PC-3 (cell line): ENCODE results near the gene EXOSC5. TPM values are rescaled to one million over a fixed set of nuclear protein-coding genes. Genes with fewer than 3 reads are reported as not detected.

Experiments used
- ATAC-seq: fragments of 200-7000 bp; cut with Tn5 transposase; 2 replicates; pipeline ENCODE4 v1.9.1; 2020; ENCODE audit warnings: mild to moderate bottlenecking, moderate library complexity
- BruUV-seq: library from RNA; stranded (reverse); fragments of 400-500 nt; replicated peaks from 2 replicates; lab custom pipeline; 2021; lab: Mats Ljungman, UMichigan
- CTCF ChIA-PET: fragments of 300-600 bp; sonication (Branson Sonifier 250); formaldehyde crosslinking; loops from one replicate; lab custom pipeline; 2022; ENCODE audit warnings: antibody characterized with exemption; lab: Charles Lee
- POLR2A ChIA-PET: fragments of 300-600 bp; sonication (Branson Sonifier 250); formaldehyde crosslinking; loops from one replicate; lab custom pipeline; 2022; ENCODE audit warnings: antibody characterized with exemption; ENCODE audit not compliant: unreplicated experiment; lab: Charles Lee
- DNase-seq: peaks from one replicate; pipeline ENCODE4 v3.0.0-alpha.2; 2015
- H2AFZ ChIP-seq: fragments of 300-600 bp; sonication (generic); 2 replicates; pipeline ENCODE4 v1.6.0; 2016; ENCODE audit warnings: antibody characterized with exemption, low read length
- H3F3A ChIP-seq: fragments of 300-600 bp; sonication (generic); one replicate; pipeline ENCODE4 v1.6.0; 2017; ENCODE audit warnings: antibody characterized with exemption, low read length, control low read depth, mild to moderate bottlenecking; ENCODE audit not compliant: unreplicated experiment
- H3K27ac ChIP-seq: fragments of 300-600 bp; sonication (generic); 2 replicates; pipeline ENCODE4 v1.5.1; 2016; ENCODE audit warnings: mild to moderate bottlenecking, low read length
- H3K27me3 ChIP-seq: fragments of 300-600 bp; sonication (generic); 2 replicates; pipeline ENCODE4 v1.6.1; 2016; ENCODE audit warnings: low read length, mixed read lengths
- H3K36me3 ChIP-seq: fragments of 300-600 bp; sonication (generic); 2 replicates; pipeline ENCODE4 v1.6.1; 2016; ENCODE audit warnings: low read depth, mixed run types, low read length, mixed read lengths
- H3K4me1 ChIP-seq: fragments of 300-600 bp; sonication (generic); 2 replicates; pipeline ENCODE4 v1.5.1; 2016; ENCODE audit warnings: low read length; ENCODE audit not compliant: insufficient read depth
- H3K4me2 ChIP-seq: fragments of 300-600 bp; sonication (generic); 2 replicates; pipeline ENCODE4 v1.6.0; 2016; ENCODE audit warnings: low read length
- H3K4me3 ChIP-seq: fragments of 300-600 bp; sonication (generic); 2 replicates; pipeline ENCODE4 v1.5.1; 2016; ENCODE audit warnings: mild to moderate bottlenecking, low read length, mixed read lengths
- H3K79me2 ChIP-seq: fragments of 300-600 bp; sonication (generic); 2 replicates; pipeline ENCODE4 v1.6.1; 2017; ENCODE audit warnings: low read length, mixed read lengths
- H3K9ac ChIP-seq: fragments of 300-600 bp; sonication (generic); 2 replicates; pipeline ENCODE4 v1.6.0; 2016; ENCODE audit warnings: mild to moderate bottlenecking, low read length
- H3K9me2 ChIP-seq: fragments of 300-600 bp; sonication (generic); replicated peaks from 2 replicates; pipeline ENCODE4 v1.6.1; 2016; ENCODE audit warnings: mixed run types, low read length, mixed read lengths
- H3K9me3 ChIP-seq: fragments of 300-600 bp; sonication (generic); 2 replicates; pipeline ENCODE4 v1.6.1; 2016; ENCODE audit warnings: low read length, mixed read lengths
- H4K20me1 ChIP-seq: fragments of 300-600 bp; sonication (generic); 2 replicates; pipeline ENCODE4 v1.6.1; 2016; ENCODE audit warnings: low read length, mixed read lengths
- EZH2 ChIP-seq: fragments of 300-600 bp; sonication (generic); IDR thresholded peaks from one replicate; pipeline ENCODE4 v1.6.1; 2017; ENCODE audit warnings: antibody characterized with exemption, mild to moderate bottlenecking, low read length; ENCODE audit not compliant: unreplicated experiment
- EZH2phosphoT487 ChIP-seq: fragments of 300-600 bp; sonication (generic); IDR thresholded peaks from 2 replicates; pipeline ENCODE4 v1.6.1; 2018; ENCODE audit warnings: mild to moderate bottlenecking, antibody characterized with exemption, low read length, borderline replicate concordance
- intact Hi-C: fragments of 100-400 bp; cut with micrococcal nuclease; formaldehyde crosslinking; loops from 2 replicates; pipeline ENCODE4 v1.9.0; 2023
- total RNA-seq: library from RNA; depleted of rRNA; stranded (reverse); fragments of >200 nt; gene quantifications from 2 replicates; pipeline ENCODE4 v1.2.3, GENCODE V29; 2014
- TF ChIP-seq, protein P1 (sequence below): fragments of 300-600 bp; sonication (generic); conservative IDR thresholded peaks from 2 replicates; pipeline ENCODE4 v1.5.1; 2017; ENCODE audit warnings: antibody characterized with exemption, low read depth, mild to moderate bottlenecking, low read length

The EXOSC5 gene
- total RNA-seq, 1 experiment from 2014 or later, result 40.8 TPM

DNA sequence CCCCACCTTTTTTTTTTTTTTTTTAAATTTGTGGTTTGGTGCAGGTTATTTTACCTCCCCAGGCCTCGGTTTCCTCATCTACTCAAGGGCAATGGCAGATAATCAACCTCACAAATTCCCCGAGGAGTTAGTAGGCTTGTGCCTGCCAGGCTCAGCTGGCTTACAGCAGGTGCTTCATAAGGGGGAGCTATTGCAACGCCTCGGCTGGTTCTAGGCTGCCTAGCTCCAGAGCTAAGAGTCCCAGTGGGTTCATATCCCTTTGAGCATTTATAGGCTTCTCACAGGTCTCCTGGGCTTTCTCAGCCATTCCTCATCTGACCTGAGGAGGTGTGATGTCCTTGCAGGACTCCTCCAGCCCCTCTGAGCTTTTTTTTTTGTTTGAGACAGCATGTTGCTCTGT is 11.1 kb upstream of the EXOSC5 start:
- Histone ChIP-seq H4K20me1 (no peaks in the 10 kb centered on the region), H3K9ac (no peak overlapping the region), H3F3A (no peaks in the 10 kb centered on the region), H3K79me2 (no peaks in the 10 kb centered on the region), H3K36me3 (no peaks in the 10 kb centered on the region), H3K4me3 (no peak overlapping the region), H3K27me3 (no peaks in the 10 kb centered on the region), H2AFZ (no peak overlapping the region), H3K4me2 (no peak overlapping the region), H3K4me1 (peaks cover 9% of the 10 kb centered on the region), H3K9me2 (no peaks in the 10 kb centered on the region), H3K9me3 (no peaks in the 10 kb centered on the region), H3K27ac (no peak overlapping the region)
- ChIA-PET CTCF (interaction anchor here (0.6 kb wide), 1 partner anchor 98 kb away, joined by 5 read pairs; no protein-coding TSS in a partner anchor), POLR2A (no interaction called here)
- intact Hi-C loops, result no loop called here
- ATAC-seq (no peak), DNase-seq (no peak)
- BruUV-seq, result no TSS peak
- TF ChIP-seq, protein P1, sequence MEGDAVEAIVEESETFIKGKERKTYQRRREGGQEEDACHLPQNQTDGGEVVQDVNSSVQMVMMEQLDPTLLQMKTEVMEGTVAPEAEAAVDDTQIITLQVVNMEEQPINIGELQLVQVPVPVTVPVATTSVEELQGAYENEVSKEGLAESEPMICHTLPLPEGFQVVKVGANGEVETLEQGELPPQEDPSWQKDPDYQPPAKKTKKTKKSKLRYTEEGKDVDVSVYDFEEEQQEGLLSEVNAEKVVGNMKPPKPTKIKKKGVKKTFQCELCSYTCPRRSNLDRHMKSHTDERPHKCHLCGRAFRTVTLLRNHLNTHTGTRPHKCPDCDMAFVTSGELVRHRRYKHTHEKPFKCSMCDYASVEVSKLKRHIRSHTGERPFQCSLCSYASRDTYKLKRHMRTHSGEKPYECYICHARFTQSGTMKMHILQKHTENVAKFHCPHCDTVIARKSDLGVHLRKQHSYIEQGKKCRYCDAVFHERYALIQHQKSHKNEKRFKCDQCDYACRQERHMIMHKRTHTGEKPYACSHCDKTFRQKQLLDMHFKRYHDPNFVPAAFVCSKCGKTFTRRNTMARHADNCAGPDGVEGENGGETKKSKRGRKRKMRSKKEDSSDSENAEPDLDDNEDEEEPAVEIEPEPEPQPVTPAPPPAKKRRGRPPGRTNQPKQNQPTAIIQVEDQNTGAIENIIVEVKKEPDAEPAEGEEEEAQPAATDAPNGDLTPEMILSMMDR, result no peak
- TF ChIP-seq EZH2phosphoT487 (no peak), EZH2 (no peak)

DNA sequence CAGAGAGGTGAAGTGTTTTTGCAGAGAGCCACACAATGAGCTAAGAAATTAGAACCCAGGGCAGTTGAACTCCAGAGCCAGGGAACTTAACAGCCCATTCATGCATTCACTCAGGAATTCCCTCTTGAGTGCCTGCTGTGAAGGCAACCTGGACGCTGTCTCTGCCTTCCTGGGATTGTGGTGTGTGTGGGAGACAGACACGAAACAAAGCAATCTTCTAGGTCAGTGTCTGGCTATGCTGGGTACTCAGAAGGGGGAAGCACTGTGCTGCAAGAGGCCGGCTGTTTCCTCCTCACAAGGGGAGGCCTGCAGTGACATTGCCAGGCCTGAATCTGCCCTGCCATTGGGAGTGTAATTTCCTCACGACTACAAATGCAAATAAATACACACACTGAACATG is 10.1 kb upstream of the EXOSC5 start:
- Histone ChIP-seq H3K9me2 (no peaks in the 10 kb centered on the region), H3K27me3 (no peaks in the 10 kb centered on the region), H3K4me1 (peaks cover 9% of the 10 kb centered on the region), H3K9me3 (no peaks in the 10 kb centered on the region), H3K9ac (no peak overlapping the region), H4K20me1 (no peaks in the 10 kb centered on the region), H3K4me3 (no peak overlapping the region), H3K27ac (no peak overlapping the region), H3K36me3 (no peaks in the 10 kb centered on the region), H3F3A (no peaks in the 10 kb centered on the region), H2AFZ (no peak overlapping the region), H3K79me2 (no peaks in the 10 kb centered on the region), H3K4me2 (no peak overlapping the region)
- CTCF ChIA-PET, result no interaction called here
- POLR2A ChIA-PET, result no interaction called here
- ATAC-seq, result no peak
- intact Hi-C loops, result no loop called here
- BruUV-seq, result no TSS peak
- no peak for TF ChIP-seq EZH2phosphoT487
- TF ChIP-seq EZH2, result no peak
- TF ChIP-seq, protein P1, result no peak
- DNase-seq, result no peak

DNA sequence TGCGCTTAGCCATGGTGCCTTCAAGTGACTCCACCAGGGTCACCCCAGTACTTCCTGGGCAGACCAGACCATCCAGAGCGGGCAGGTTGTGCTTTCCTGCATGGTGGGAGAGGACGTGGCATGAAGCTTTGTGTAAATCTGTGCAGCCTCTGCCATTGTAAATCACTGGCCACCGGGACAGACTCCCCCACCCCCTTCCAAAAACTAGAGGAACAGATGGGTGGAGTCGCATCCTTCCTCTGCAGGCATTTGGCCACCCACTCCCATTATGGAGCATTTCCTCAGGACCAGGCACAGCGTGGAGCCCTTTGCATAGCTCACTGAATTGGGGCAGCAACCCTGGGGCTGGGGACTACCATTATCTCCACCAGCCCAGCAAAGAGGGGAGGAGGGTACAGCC is 8.6 kb upstream of the EXOSC5 start:
- H3K36me3 ChIP-seq, result no peaks in the 10 kb centered on the region
- no peaks in the 10 kb centered on the region for H4K20me1 ChIP-seq
- no peak overlapping the region for H3K9ac ChIP-seq
- ChIA-PET POLR2A (no interaction called here), CTCF (no interaction called here)
- H3K27ac ChIP-seq, result no peak overlapping the region
- intact Hi-C loops, result no loop called here
- H3K4me1 ChIP-seq, result peaks cover 9% of the 10 kb centered on the region
- H3K9me3 ChIP-seq, result no peaks in the 10 kb centered on the region
- no peaks in the 10 kb centered on the region for H3K9me2 ChIP-seq
- no peak for ATAC-seq
- H3K4me3 ChIP-seq, result no peak overlapping the region
- H3K27me3 ChIP-seq, result no peaks in the 10 kb centered on the region
- no peak overlapping the region for H2AFZ ChIP-seq
- H3F3A ChIP-seq, result no peaks in the 10 kb centered on the region
- no peak overlapping the region for H3K4me2 ChIP-seq
- no TSS peak for BruUV-seq
- H3K79me2 ChIP-seq, result no peaks in the 10 kb centered on the region
- TF ChIP-seq, protein P1, result no peak
- TF ChIP-seq EZH2phosphoT487 (no peak), EZH2 (no peak)
- DNase-seq, result no peak
